NCI-H2107 treated with DMSO at 0.1 percent for 48 hours (cell line): ENCODE results near the gene PRKAB1.
"Not testable (repeated sequence)": the region's sequence is repeated elsewhere in the genome, so short reads cannot be mapped to it uniquely, and the experiment has no call there.

ENCODE experiments used
- DNase-seq: peaks from one replicate; lab custom pipeline; 2025; ENCODE audit not compliant: unreplicated experiment; lab: John Stamatoyannopoulos, UW

The PRKAB1 gene

GRCh38 chr12:119683413-119683812, 15.5 kb downstream of the PRKAB1 start:
- DNase-seq = no peak

- DNase-seq = no peak
Measured at GRCh38 chr12:119683816-119684215, 15.9 kb downstream of the PRKAB1 start.

GRCh38 chr12:119684711-119685369, 16.9 kb downstream of the PRKAB1 start:
- no peak for DNase-seq

- no peak for DNase-seq
Measured at GRCh38 chr12:119685375-119685774, 17.4 kb downstream of the PRKAB1 start.

GRCh38 chr12:119686355-119686754, 18.4 kb downstream of the PRKAB1 start:
- no peak for DNase-seq

GRCh38 chr12:119686776-119687175, 18.8 kb downstream of the PRKAB1 start:
- DNase-seq = no peak

GRCh38 chr12:119687406-119687805, 19.5 kb downstream of the PRKAB1 start:
- no peak for DNase-seq

GRCh38 chr12:119687879-119688278, 19.9 kb downstream of the PRKAB1 start:
- no peak for DNase-seq

- DNase-seq = no peak
Measured at GRCh38 chr12:119689935-119690500, 22.1 kb downstream of the PRKAB1 start.

- DNase-seq = no peak
Measured at GRCh38 chr12:119691202-119691810, 23.4 kb downstream of the PRKAB1 start.

- DNase-seq = no peak
Measured at GRCh38 chr12:119692410-119692809, 24.5 kb downstream of the PRKAB1 start.

GRCh38 chr12:119692997-119693396, 25.1 kb downstream of the PRKAB1 start:
- DNase-seq = no peak

- DNase-seq = no peak
Measured at GRCh38 chr12:119693511-119693910, 25.6 kb downstream of the PRKAB1 start.

GRCh38 chr12:119694111-119694510, 26.2 kb downstream of the PRKAB1 start:
- DNase-seq = no peak

- DNase-seq = no peak
Measured at GRCh38 chr12:119695034-119695433, 27.1 kb downstream of the PRKAB1 start.

- no peak for DNase-seq
Measured at GRCh38 chr12:119696943-119697342, 29.0 kb downstream of the PRKAB1 start.

- no peak for DNase-seq
Measured at GRCh38 chr12:119699199-119699760, 31.3 kb downstream of the PRKAB1 start.

- no peak for DNase-seq
Measured at GRCh38 chr12:119700078-119700477, 32.1 kb downstream of the PRKAB1 start.

- no peak for DNase-seq
Measured at GRCh38 chr12:119704065-119704747, 36.3 kb downstream of the PRKAB1 start.

- DNase-seq = no peak
Measured at GRCh38 chr12:119705182-119705581, 37.2 kb downstream of the PRKAB1 start.

GRCh38 chr12:119706427-119706826, 38.5 kb downstream of the PRKAB1 start:
- DNase-seq = not testable (repeated sequence)
